ENCODE data around the gene UNC119B.

Gene UNC119B

GRCh38 chr12:120710031-120710804, at the start of gene UNC119B:
Gene UNC119B (plus strand): TSS chr12:120710458. CDS start chr12:120710475, 17 bp downstream.
- DNase-seq (ENCODE audit: low read depth) = no peak
- TF ChIP-seq, protein P1, sequence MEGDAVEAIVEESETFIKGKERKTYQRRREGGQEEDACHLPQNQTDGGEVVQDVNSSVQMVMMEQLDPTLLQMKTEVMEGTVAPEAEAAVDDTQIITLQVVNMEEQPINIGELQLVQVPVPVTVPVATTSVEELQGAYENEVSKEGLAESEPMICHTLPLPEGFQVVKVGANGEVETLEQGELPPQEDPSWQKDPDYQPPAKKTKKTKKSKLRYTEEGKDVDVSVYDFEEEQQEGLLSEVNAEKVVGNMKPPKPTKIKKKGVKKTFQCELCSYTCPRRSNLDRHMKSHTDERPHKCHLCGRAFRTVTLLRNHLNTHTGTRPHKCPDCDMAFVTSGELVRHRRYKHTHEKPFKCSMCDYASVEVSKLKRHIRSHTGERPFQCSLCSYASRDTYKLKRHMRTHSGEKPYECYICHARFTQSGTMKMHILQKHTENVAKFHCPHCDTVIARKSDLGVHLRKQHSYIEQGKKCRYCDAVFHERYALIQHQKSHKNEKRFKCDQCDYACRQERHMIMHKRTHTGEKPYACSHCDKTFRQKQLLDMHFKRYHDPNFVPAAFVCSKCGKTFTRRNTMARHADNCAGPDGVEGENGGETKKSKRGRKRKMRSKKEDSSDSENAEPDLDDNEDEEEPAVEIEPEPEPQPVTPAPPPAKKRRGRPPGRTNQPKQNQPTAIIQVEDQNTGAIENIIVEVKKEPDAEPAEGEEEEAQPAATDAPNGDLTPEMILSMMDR (IDR thresholded peaks at IDR 0.05; ENCODE audit: low read length, missing control alignments) = no peak
- H3K4me3 ChIP-seq (replicated peaks; ENCODE audit: low read depth, low read length) = peak within 1 kb of the TSS; percentile 77

- TF ChIP-seq, protein P1 (IDR thresholded peaks at IDR 0.05; ENCODE audit: low read length, missing control alignments) = no peak
- H3K4me3 ChIP-seq (replicated peaks; ENCODE audit: low read depth, low read length) = no peak overlapping the region
- no peak for DNase-seq (ENCODE audit: low read depth)
These were observed 48.8 kb upstream of the UNC119B start for GRCh38 chr12:120661432-120661831.

- no peak overlapping the region for H3K4me3 ChIP-seq (replicated peaks; ENCODE audit: low read depth, low read length)
- DNase-seq (ENCODE audit: low read depth) = no peak
- TF ChIP-seq, protein P1 (IDR thresholded peaks at IDR 0.05; ENCODE audit: low read length, missing control alignments) = no peak
These were observed 47.4 kb upstream of the UNC119B start for GRCh38 chr12:120662879-120663278.

DNA sequence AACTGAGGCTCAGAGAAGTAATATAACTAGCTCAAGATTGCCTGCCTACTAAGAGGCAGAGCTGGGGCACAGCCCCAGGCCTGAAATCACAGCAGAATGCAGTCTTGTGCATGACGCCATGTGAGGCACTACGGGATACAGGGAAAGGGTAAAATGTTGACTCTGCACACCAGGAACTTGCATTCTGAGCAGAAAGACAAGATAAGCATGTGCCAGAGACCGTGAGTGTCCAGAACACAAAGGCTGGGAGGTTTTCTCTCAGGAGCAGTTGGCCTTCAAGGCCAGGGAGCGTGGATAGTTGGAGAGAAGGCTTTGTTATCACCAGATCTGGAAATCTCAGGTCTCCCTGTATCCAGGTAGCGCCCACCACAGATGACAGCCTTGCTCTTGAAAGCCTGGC, 46.5 kb upstream of the UNC119B start:
- TF ChIP-seq, protein P1 (IDR thresholded peaks at IDR 0.05; ENCODE audit: low read length, missing control alignments) = no peak
- H3K4me3 ChIP-seq (replicated peaks; ENCODE audit: low read depth, low read length) = no peak overlapping the region
- DNase-seq (ENCODE audit: low read depth) = no peak

- no peak overlapping the region for H3K4me3 ChIP-seq (replicated peaks; ENCODE audit: low read depth, low read length)
- no peak for DNase-seq (ENCODE audit: low read depth)
- TF ChIP-seq, protein P1 (IDR thresholded peaks at IDR 0.05; ENCODE audit: low read length, missing control alignments) = no peak
These were observed 43.5 kb upstream of the UNC119B start for GRCh38 chr12:120666571-120667390.

DNA sequence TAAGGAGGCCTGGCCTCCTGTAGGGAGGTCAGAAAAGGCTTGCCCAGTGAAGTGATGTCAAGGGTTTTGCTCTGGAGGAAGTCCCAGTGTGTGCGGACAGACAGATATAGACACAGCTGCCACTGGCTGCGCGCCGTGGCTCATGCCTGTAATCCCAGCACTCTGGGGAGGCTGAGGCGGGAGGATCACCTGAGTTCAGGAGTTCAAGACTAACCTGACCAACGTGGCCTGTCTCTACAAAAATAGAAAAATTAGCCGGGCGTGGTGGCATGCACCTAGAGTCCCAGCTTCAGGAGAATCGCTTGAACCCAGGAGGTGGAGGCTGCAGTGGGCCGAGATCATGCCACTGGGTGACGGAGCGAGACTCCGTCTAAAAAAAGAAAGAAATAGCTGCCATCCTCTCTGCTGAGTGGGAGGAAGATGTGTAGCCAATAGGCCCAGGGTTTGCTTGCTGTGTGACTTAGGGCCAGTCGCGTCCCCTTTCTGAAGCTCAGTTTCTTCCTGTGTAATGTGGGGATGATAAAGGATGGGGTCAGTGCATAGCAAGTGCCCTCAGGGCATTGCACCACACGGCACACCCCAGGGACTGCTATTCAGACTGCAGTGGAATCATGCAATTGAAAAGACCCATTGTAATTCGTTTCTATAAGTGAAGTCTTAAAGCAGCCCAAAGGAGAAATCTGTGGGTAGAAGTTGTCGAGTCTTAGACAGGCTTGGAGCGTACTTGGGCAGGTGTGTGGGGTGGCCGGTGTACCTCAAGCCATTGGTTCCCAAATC, 42.0 kb upstream of the UNC119B start:
- DNase-seq (ENCODE audit: low read depth) = no peak
- TF ChIP-seq, protein P1 (IDR thresholded peaks at IDR 0.05; ENCODE audit: low read length, missing control alignments) = no peak
- no peak overlapping the region for H3K4me3 ChIP-seq (replicated peaks; ENCODE audit: low read depth, low read length)

Measured in fibroblast of pulmonary artery (primary cell).